Neutrophil (primary cell): ENCODE measurements around the gene ECHDC3.

Experiments
- H3K27ac ChIP-seq: fragments of 200-600 bp; sonication (generic); 2 replicates; pipeline ENCODE4 v1.5.1; 2016; ENCODE audit warnings: mild to moderate bottlenecking, moderate library complexity
- H3K27me3 ChIP-seq: fragments of 200-600 bp; sonication (generic); 2 replicates; pipeline ENCODE4 v1.6.0; 2016; ENCODE audit warnings: mild to moderate bottlenecking
- H3K36me3 ChIP-seq: fragments of 200-600 bp; sonication (generic); 2 replicates; pipeline ENCODE4 v1.5.1; 2017
- H3K4me1 ChIP-seq, 2 experiments: fragments of 200-600 bp in 1 of 2; sonication (generic) in 1 of 2; 1 replicate in 1 of 2; 2 replicates in 1 of 2; pipeline versions ENCODE4 v1.5.1 to v1.6.1; 2013 to 2016; ENCODE audit warnings: low read depth in 1 of 2, low read length in 1 of 2, mild to moderate bottlenecking in 1 of 2, moderate library complexity in 1 of 2; ENCODE audit not compliant: control insufficient read depth in 1 of 2, insufficient read depth in 1 of 2
- H3K4me3 ChIP-seq, 2 experiments: fragments of 200-600 bp in 1 of 2; sonication (generic) in 1 of 2; 1 replicate in 1 of 2; 2 replicates in 1 of 2; pipeline ENCODE4 v1.5.1; 2013 to 2016; ENCODE audit warnings: low read depth in 1 of 2, low read length in 1 of 2, mild to moderate bottlenecking in 1 of 2, moderate library complexity in 1 of 2
- H3K9me3 ChIP-seq: fragments of 200-600 bp; sonication (generic); 2 replicates; pipeline ENCODE4 v1.5.1; 2016
- TF ChIP-seq, protein P1 (sequence below): fragments of 200-600 bp; sonication (generic); IDR thresholded peaks from 2 replicates; pipeline ENCODE4 v1.5.1; 2016; ENCODE audit warnings: antibody characterized with exemption

The ECHDC3 gene

DNA sequence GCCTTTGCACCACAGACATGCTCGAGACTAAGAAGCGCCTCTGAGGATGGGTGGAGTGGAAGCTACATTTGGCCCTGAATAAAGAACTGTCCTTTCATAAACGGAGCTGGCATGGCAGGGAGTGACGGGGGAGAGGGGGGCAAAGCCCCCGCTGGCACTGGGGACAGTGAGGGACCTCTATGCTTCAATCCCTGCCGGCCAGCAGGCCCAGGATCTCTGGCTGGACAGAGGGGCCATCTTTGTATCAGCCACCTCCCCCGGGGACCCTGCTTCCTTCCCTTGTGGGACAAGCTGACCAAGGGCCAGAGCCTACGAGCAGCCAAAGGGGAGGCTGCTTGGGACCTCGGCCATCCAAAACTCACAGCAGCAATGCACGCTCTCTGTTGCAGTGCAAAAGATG lies 28.2 kb upstream of the ECHDC3 start:
- no peaks in the 10 kb centered on the region for H3K9me3 ChIP-seq
- H3K4me3 ChIP-seq = no peak overlapping the region
- TF ChIP-seq, protein P1, sequence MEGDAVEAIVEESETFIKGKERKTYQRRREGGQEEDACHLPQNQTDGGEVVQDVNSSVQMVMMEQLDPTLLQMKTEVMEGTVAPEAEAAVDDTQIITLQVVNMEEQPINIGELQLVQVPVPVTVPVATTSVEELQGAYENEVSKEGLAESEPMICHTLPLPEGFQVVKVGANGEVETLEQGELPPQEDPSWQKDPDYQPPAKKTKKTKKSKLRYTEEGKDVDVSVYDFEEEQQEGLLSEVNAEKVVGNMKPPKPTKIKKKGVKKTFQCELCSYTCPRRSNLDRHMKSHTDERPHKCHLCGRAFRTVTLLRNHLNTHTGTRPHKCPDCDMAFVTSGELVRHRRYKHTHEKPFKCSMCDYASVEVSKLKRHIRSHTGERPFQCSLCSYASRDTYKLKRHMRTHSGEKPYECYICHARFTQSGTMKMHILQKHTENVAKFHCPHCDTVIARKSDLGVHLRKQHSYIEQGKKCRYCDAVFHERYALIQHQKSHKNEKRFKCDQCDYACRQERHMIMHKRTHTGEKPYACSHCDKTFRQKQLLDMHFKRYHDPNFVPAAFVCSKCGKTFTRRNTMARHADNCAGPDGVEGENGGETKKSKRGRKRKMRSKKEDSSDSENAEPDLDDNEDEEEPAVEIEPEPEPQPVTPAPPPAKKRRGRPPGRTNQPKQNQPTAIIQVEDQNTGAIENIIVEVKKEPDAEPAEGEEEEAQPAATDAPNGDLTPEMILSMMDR = no peak
- peaks cover 33% of the 10 kb centered on the region for H3K27me3 ChIP-seq
- H3K4me1 ChIP-seq = no peaks in the 10 kb centered on the region
- no peaks in the 10 kb centered on the region for H3K36me3 ChIP-seq
- H3K27ac ChIP-seq = no peak overlapping the region

DNA sequence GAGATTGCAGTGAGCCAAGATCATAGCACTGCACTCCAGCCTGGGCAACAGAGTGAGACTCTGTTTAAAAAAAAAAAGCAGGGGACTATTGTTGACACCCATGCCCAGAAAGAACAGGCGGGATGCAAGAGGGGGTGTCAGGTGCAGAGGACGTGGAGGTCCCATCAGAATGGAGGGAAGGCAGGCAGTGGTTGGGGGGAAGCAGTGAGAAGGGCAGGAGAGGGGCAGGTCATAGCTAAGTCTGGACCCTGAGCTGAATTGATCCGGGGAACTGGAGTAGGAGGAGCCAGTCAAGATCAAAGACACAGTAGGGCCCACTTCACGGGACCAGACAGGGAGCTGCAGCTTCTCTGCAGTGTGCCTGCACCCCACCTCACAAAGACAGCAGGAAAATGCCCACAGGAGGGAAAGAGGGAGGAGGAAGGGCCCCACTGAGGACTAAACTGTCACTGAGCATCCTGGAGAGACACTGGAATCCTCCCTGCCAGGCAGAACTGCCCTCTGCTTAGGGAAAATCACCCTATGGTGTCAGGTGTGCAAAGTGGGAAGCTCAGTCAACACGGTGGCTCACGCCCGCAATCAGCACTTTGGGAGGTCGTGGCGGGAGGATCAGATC lies 27.3 kb upstream of the ECHDC3 start:
- Histone ChIP-seq H3K4me3 (no peak overlapping the region), H3K9me3 (no peaks in the 10 kb centered on the region), H3K36me3 (no peaks in the 10 kb centered on the region), H3K4me1 (no peaks in the 10 kb centered on the region), H3K27ac (no peak overlapping the region), H3K27me3 (peaks cover 33% of the 10 kb centered on the region)
- TF ChIP-seq, protein P1 = no peak

DNA sequence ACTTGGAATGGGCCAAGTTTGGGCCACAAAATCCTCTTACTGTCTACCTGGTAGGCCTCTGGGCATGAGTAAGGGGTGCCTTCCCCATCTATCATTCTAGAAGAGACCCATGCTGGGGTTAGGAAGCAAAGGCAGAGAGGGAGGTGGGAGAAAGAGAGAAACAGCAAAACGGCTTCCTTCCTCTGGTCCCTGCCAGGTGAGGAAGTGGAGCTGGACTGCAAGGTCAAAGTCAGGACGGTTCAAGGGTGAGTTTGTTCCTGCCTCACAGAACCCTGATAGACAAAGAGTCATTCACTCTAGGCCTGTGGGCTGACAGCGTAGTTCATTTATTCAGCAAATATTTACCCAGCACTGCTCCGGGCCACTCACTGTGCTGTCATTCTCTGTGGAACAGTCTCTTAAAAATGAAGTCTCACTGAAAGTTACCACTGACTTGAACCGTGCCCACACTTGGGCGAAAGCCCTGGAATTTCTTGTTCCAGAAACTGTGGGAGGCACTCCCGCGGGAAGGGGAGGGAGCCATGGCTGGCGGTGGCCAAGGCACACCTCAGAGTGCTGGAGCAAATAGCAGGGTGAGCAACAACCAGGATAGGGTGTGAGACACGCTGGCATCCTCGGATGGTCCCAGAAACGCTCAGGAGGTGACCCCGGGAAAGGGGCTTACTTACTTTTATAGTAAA lies 26.2 kb upstream of the ECHDC3 start:
- no peaks in the 10 kb centered on the region for H3K4me1 ChIP-seq
- no peak overlapping the region for H3K27ac ChIP-seq
- no peaks in the 10 kb centered on the region for H3K9me3 ChIP-seq
- H3K36me3 ChIP-seq = no peaks in the 10 kb centered on the region
- H3K4me3 ChIP-seq = no peak overlapping the region
- peaks cover 31% of the 10 kb centered on the region for H3K27me3 ChIP-seq
- TF ChIP-seq, protein P1 = no peak

DNA sequence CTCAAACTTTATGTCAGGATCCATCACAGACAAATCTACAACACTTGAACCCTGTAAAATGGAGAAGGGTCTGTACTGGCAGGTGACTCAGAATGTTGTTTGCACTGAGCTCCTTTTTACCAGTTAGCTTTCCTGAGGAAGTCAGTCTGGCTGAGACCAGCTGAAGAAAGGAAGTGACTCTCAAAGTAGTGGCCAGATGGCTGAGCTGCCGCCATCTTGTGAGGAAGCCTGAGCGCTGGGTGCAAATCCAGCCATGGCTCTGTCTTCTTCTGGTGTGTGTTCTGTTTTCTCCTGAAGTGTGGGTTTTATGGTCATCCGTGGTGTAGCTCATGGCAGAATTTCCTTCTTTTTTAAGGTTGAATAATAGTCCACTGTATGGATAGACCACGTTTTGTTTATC lies 25.5 kb upstream of the ECHDC3 start:
- H3K4me3 ChIP-seq = no peak overlapping the region
- no peaks in the 10 kb centered on the region for H3K36me3 ChIP-seq
- no peaks in the 10 kb centered on the region for H3K9me3 ChIP-seq
- H3K27me3 ChIP-seq = peaks cover 28% of the 10 kb centered on the region
- H3K27ac ChIP-seq = no peak overlapping the region
- no peaks in the 10 kb centered on the region for H3K4me1 ChIP-seq
- TF ChIP-seq, protein P1 = no peak

DNA sequence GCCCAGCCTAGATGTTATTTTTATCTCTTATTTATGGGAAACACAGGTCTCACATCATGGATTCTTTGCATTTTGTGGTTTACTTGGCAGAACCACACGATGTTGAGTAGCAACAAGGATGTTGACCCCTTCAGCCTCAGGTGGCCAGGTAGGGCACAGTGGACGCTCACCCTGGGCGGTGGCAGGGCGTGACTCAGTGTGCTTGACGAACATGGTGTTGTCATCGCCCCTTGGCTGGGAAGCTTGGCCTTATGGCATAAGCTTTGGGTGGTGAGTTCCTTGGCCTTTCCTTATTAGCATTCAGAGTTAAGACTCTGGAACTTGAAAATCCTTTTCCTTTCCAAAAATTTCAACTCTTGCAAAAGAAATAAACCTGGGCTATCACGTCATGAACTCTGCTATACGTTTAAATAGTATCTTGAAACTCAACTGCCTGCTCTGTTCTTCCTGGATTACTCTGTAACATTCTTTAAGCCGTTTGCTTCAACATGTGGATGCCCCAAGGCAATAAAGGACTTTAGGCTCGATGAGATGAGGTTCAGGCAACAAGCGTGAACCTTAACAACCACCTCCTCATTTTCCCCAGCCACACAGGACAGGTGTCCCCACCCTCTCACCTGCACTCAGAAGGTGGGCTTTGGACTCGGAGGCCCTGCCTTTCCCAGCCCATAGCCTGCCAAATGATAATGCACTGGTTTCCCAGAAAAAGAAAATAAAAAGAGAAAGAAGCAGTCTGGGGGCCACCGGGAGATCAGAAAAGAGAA lies 22.5 kb upstream of the ECHDC3 start:
- no peak overlapping the region for H3K27ac ChIP-seq
- TF ChIP-seq, protein P1 = no peak
- H3K4me1 ChIP-seq = no peaks in the 10 kb centered on the region
- peaks cover 6% of the 10 kb centered on the region for H3K27me3 ChIP-seq
- no peaks in the 10 kb centered on the region for H3K9me3 ChIP-seq
- H3K36me3 ChIP-seq = no peaks in the 10 kb centered on the region
- H3K4me3 ChIP-seq = no peak overlapping the region
